ENCODE measurements around the gene STEAP1B.
"Not testable (repeated sequence)": the region's sequence is repeated elsewhere in the genome, so short reads cannot be mapped to it uniquely, and the experiment has no call there.

Gene STEAP1B

GRCh38 chr7:22442187-22442881, 57.7 kb downstream of the STEAP1B start:
- no peak overlapping the region for H3K4me3 ChIP-seq (ENCODE audit: extremely low read depth, insufficient read depth, low read length, poor library complexity, severe bottlenecking)
- WGBS, 2 experiments (ENCODE audit: insufficient coverage in 2 of 2): 64 to 69% methylated on average over 7 to 8 of the region's 8 CpGs
- no peak overlapping the region for H3K27ac ChIP-seq (ENCODE audit: low read depth, low read length, severe bottlenecking)
- H3K36me3 ChIP-seq (ENCODE audit: control insufficient read depth, insufficient read depth, low read length): no peaks in the 10 kb centered on the region
- no peaks in the 10 kb centered on the region for H3K4me1 ChIP-seq (ENCODE audit: control insufficient read depth, insufficient read depth, low read length, poor library complexity, severe bottlenecking)
- no peaks in the 10 kb centered on the region for H3K9me3 ChIP-seq (ENCODE audit: control insufficient read depth, low read length)

- no peaks in the 10 kb centered on the region for H3K9me3 ChIP-seq (ENCODE audit: control insufficient read depth, low read length)
- no peaks in the 10 kb centered on the region for H3K36me3 ChIP-seq (ENCODE audit: control insufficient read depth, insufficient read depth, low read length)
- no peak overlapping the region for H3K4me3 ChIP-seq (ENCODE audit: extremely low read depth, insufficient read depth, low read length, poor library complexity, severe bottlenecking)
- H3K4me1 ChIP-seq (ENCODE audit: control insufficient read depth, insufficient read depth, low read length, poor library complexity, severe bottlenecking): no peaks in the 10 kb centered on the region
- WGBS, 2 experiments (ENCODE audit: insufficient coverage in 2 of 2): 60 to 100% methylated on average over 1 of the region's 3 CpGs
- H3K27ac ChIP-seq (ENCODE audit: low read depth, low read length, severe bottlenecking): no peak overlapping the region
Observed at GRCh38 chr7:22441157-22441556, 58.8 kb downstream of the STEAP1B start.

GRCh38 chr7:22438994-22439393, 61.0 kb downstream of the STEAP1B start:
- 94% methylated on average over 2 to 3 of the region's 3 CpGs for WGBS, 2 experiments (ENCODE audit: insufficient coverage in 2 of 2)
- H3K9me3 ChIP-seq (ENCODE audit: control insufficient read depth, low read length): no peaks in the 10 kb centered on the region
- no peaks in the 10 kb centered on the region for H3K36me3 ChIP-seq (ENCODE audit: control insufficient read depth, insufficient read depth, low read length)
- peaks cover 3% of the 10 kb centered on the region for H3K4me1 ChIP-seq (ENCODE audit: control insufficient read depth, insufficient read depth, low read length, poor library complexity, severe bottlenecking)
- no peak overlapping the region for H3K4me3 ChIP-seq (ENCODE audit: extremely low read depth, insufficient read depth, low read length, poor library complexity, severe bottlenecking)
- no peak overlapping the region for H3K27ac ChIP-seq (ENCODE audit: low read depth, low read length, severe bottlenecking)

GRCh38 chr7:22436552-22436951, 63.4 kb downstream of the STEAP1B start:
- not testable (repeated sequence) for H3K4me3 ChIP-seq (ENCODE audit: extremely low read depth, insufficient read depth, low read length, poor library complexity, severe bottlenecking); H3K27ac ChIP-seq (ENCODE audit: low read depth, low read length, severe bottlenecking); H3K9me3 ChIP-seq (ENCODE audit: control insufficient read depth, low read length); H3K36me3 ChIP-seq (ENCODE audit: control insufficient read depth, insufficient read depth, low read length)
- WGBS, 2 experiments (ENCODE audit: insufficient coverage in 2 of 2): 81 to 100% methylated on average over 1 to 3 of the region's 4 CpGs
- H3K4me1 ChIP-seq (ENCODE audit: control insufficient read depth, insufficient read depth, low read length, poor library complexity, severe bottlenecking): peaks cover 18% of the 10 kb centered on the region

- H3K36me3 ChIP-seq (ENCODE audit: control insufficient read depth, insufficient read depth, low read length): no peaks in the 10 kb centered on the region
- H3K27ac ChIP-seq (ENCODE audit: low read depth, low read length, severe bottlenecking): no peak overlapping the region
- H3K4me1 ChIP-seq (ENCODE audit: control insufficient read depth, insufficient read depth, low read length, poor library complexity, severe bottlenecking): peaks cover 18% of the 10 kb centered on the region
- H3K9me3 ChIP-seq (ENCODE audit: control insufficient read depth, low read length): no peaks in the 10 kb centered on the region
- no peak overlapping the region for H3K4me3 ChIP-seq (ENCODE audit: extremely low read depth, insufficient read depth, low read length, poor library complexity, severe bottlenecking)
- WGBS, 2 experiments (ENCODE audit: insufficient coverage in 2 of 2): 93 to 96% methylated on average over 4 to 6 of the region's 8 CpGs
Observed at GRCh38 chr7:22435720-22436119, 64.3 kb downstream of the STEAP1B start.

- H3K4me1 ChIP-seq (ENCODE audit: control insufficient read depth, insufficient read depth, low read length, poor library complexity, severe bottlenecking): peaks cover 18% of the 10 kb centered on the region
- no peak overlapping the region for H3K4me3 ChIP-seq (ENCODE audit: extremely low read depth, insufficient read depth, low read length, poor library complexity, severe bottlenecking)
- H3K27ac ChIP-seq (ENCODE audit: low read depth, low read length, severe bottlenecking): no peak overlapping the region
- 100% methylated on average over 1 of the region's 4 CpGs for WGBS, 2 experiments (ENCODE audit: insufficient coverage in 2 of 2)
- no peaks in the 10 kb centered on the region for H3K36me3 ChIP-seq (ENCODE audit: control insufficient read depth, insufficient read depth, low read length)
- no peaks in the 10 kb centered on the region for H3K9me3 ChIP-seq (ENCODE audit: control insufficient read depth, low read length)
Observed at GRCh38 chr7:22435105-22435504, 64.9 kb downstream of the STEAP1B start.

- 52 to 65% methylated on average over 8 to 10 of the region's 11 CpGs for WGBS, 2 experiments (ENCODE audit: insufficient coverage in 2 of 2)
- Histone ChIP-seq H3K27ac (ENCODE audit: low read depth, low read length, severe bottlenecking) (peak overlapping the region; percentile 91), H3K4me3 (ENCODE audit: extremely low read depth, insufficient read depth, low read length, poor library complexity, severe bottlenecking) (no peak overlapping the region), H3K36me3 (ENCODE audit: control insufficient read depth, insufficient read depth, low read length) (no peaks in the 10 kb centered on the region), H3K9me3 (ENCODE audit: control insufficient read depth, low read length) (no peaks in the 10 kb centered on the region), H3K4me1 (ENCODE audit: control insufficient read depth, insufficient read depth, low read length, poor library complexity, severe bottlenecking) (peaks cover 18% of the 10 kb centered on the region)
Observed at GRCh38 chr7:22433710-22434460, 66.1 kb downstream of the STEAP1B start.

GRCh38 chr7:22433165-22433700, 66.8 kb downstream of the STEAP1B start:
- WGBS, 2 experiments (ENCODE audit: insufficient coverage in 2 of 2): 100% methylated on average over 1 of the region's 2 CpGs; no CpG with 5 or more reads in 1 of the 2 experiments
- H3K4me3 ChIP-seq (ENCODE audit: extremely low read depth, insufficient read depth, low read length, poor library complexity, severe bottlenecking); H3K9me3 ChIP-seq (ENCODE audit: control insufficient read depth, low read length); H3K36me3 ChIP-seq (ENCODE audit: control insufficient read depth, insufficient read depth, low read length): not testable (repeated sequence)
- Histone ChIP-seq H3K27ac (ENCODE audit: low read depth, low read length, severe bottlenecking) (peak overlapping the region; percentile 91), H3K4me1 (ENCODE audit: control insufficient read depth, insufficient read depth, low read length, poor library complexity, severe bottlenecking) (peaks cover 18% of the 10 kb centered on the region)

GRCh38 chr7:22432203-22432718, 67.7 kb downstream of the STEAP1B start:
- Histone ChIP-seq H3K4me3 (ENCODE audit: extremely low read depth, insufficient read depth, low read length, poor library complexity, severe bottlenecking) (no peak overlapping the region), H3K9me3 (ENCODE audit: control insufficient read depth, low read length) (no peaks in the 10 kb centered on the region), H3K27ac (ENCODE audit: low read depth, low read length, severe bottlenecking) (no peak overlapping the region), H3K36me3 (ENCODE audit: control insufficient read depth, insufficient read depth, low read length) (no peaks in the 10 kb centered on the region), H3K4me1 (ENCODE audit: control insufficient read depth, insufficient read depth, low read length, poor library complexity, severe bottlenecking) (peaks cover 18% of the 10 kb centered on the region)
- 100% methylated on average over 1 of the region's 3 CpGs for WGBS, 2 experiments (ENCODE audit: insufficient coverage in 2 of 2)

- Histone ChIP-seq H3K4me3 (ENCODE audit: extremely low read depth, insufficient read depth, low read length, poor library complexity, severe bottlenecking) (no peak overlapping the region), H3K4me1 (ENCODE audit: control insufficient read depth, insufficient read depth, low read length, poor library complexity, severe bottlenecking) (peaks cover 18% of the 10 kb centered on the region), H3K27ac (ENCODE audit: low read depth, low read length, severe bottlenecking) (no peak overlapping the region), H3K36me3 (ENCODE audit: control insufficient read depth, insufficient read depth, low read length) (no peaks in the 10 kb centered on the region), H3K9me3 (ENCODE audit: control insufficient read depth, low read length) (no peaks in the 10 kb centered on the region)
- WGBS, 2 experiments (ENCODE audit: insufficient coverage in 2 of 2): 85 to 89% methylated on average over 5 of the region's 5 CpGs
Observed at GRCh38 chr7:22430457-22430856, 69.5 kb downstream of the STEAP1B start.

Data from mesodermal cell (in vitro differentiated cells).